KOPT-K1 (cell line): ENCODE data around the gene ATAD2B.

Experiments used
- H3K27ac ChIP-seq: fragments of 200-600 bp; sonication (generic); 2 replicates; pipeline ENCODE4 v1.5.1; 2016; ENCODE audit warnings: antibody characterized with exemption, mild to moderate bottlenecking, low read depth, low read length; ENCODE audit not compliant: poor library complexity, severe bottlenecking
- H3K36me3 ChIP-seq: fragments of 200-600 bp; sonication (generic); 2 replicates; pipeline ENCODE4 v1.5.1; 2017; ENCODE audit warnings: antibody characterized with exemption, mild to moderate bottlenecking, low read length, moderate library complexity; ENCODE audit not compliant: insufficient read depth
- H3K9me3 ChIP-seq: fragments of 200-600 bp; sonication (generic); 2 replicates; pipeline ENCODE4 v1.5.1; 2017; ENCODE audit warnings: antibody characterized with exemption, low read length, mild to moderate bottlenecking; ENCODE audit not compliant: insufficient read depth, poor library complexity, severe bottlenecking

The ATAD2B gene

GRCh38 chr2:23835988-23836387 is 90.9 kb downstream of the ATAD2B start:
- Histone ChIP-seq H3K9me3 (peaks cover 14% of the 10 kb centered on the region), H3K36me3 (peaks cover 28% of the 10 kb centered on the region), H3K27ac (no peak overlapping the region)

- H3K27ac ChIP-seq: no peak overlapping the region
- H3K9me3 ChIP-seq: peaks cover 14% of the 10 kb centered on the region
- peaks cover 24% of the 10 kb centered on the region for H3K36me3 ChIP-seq
Observed at GRCh38 chr2:23835423-23835822, 91.5 kb downstream of the ATAD2B start.

- H3K9me3 ChIP-seq: no peaks in the 10 kb centered on the region
- no peak overlapping the region for H3K27ac ChIP-seq
- H3K36me3 ChIP-seq: no peaks in the 10 kb centered on the region
Observed at GRCh38 chr2:23828986-23829385, 97.9 kb downstream of the ATAD2B start.

- Histone ChIP-seq H3K27ac (no peak overlapping the region), H3K9me3 (no peaks in the 10 kb centered on the region), H3K36me3 (no peaks in the 10 kb centered on the region; the same call in 1 of the 2 replicates)
Observed at GRCh38 chr2:23828256-23828980, 98.5 kb downstream of the ATAD2B start.

- no peak overlapping the region for H3K27ac ChIP-seq
- peaks cover 7% of the 10 kb centered on the region for H3K36me3 ChIP-seq
- H3K9me3 ChIP-seq: no peaks in the 10 kb centered on the region
Observed at GRCh38 chr2:23827287-23827686, 99.6 kb downstream of the ATAD2B start.

- Histone ChIP-seq H3K36me3 (peaks cover 12% of the 10 kb centered on the region), H3K9me3 (no peaks in the 10 kb centered on the region), H3K27ac (no peak overlapping the region)
Observed at GRCh38 chr2:23826771-23827170, 100.2 kb downstream of the ATAD2B start.

GRCh38 chr2:23826040-23826439 is 100.9 kb downstream of the ATAD2B start:
- Histone ChIP-seq H3K27ac (no peak overlapping the region), H3K9me3 (no peaks in the 10 kb centered on the region), H3K36me3 (peaks cover 13% of the 10 kb centered on the region)

- H3K27ac ChIP-seq: no peak overlapping the region
- H3K36me3 ChIP-seq: peaks cover 13% of the 10 kb centered on the region
Observed at GRCh38 chr2:23824777-23825212, 102.1 kb downstream of the ATAD2B start.

GRCh38 chr2:23823863-23824262 is 103.1 kb downstream of the ATAD2B start:
- H3K9me3 ChIP-seq: no peaks in the 10 kb centered on the region
- peaks cover 13% of the 10 kb centered on the region for H3K36me3 ChIP-seq
- no peak overlapping the region for H3K27ac ChIP-seq

More at GRCh38 chr2:23824777-23825212, 102.1 kb downstream of the ATAD2B start:
- no peaks in the 10 kb centered on the region for H3K9me3 ChIP-seq

- Histone ChIP-seq H3K9me3 (no peaks in the 10 kb centered on the region), H3K36me3 (peaks cover 20% of the 10 kb centered on the region), H3K27ac (no peak overlapping the region)
Observed at GRCh38 chr2:23814963-23815362, 112.0 kb downstream of the ATAD2B start.

GRCh38 chr2:23813438-23813837 is 113.5 kb downstream of the ATAD2B start:
- no peaks in the 10 kb centered on the region for H3K9me3 ChIP-seq
- no peak overlapping the region for H3K27ac ChIP-seq
- H3K36me3 ChIP-seq: peaks cover 35% of the 10 kb centered on the region

- peaks cover 23% of the 10 kb centered on the region for H3K36me3 ChIP-seq
- no peaks in the 10 kb centered on the region for H3K9me3 ChIP-seq
- no peak overlapping the region for H3K27ac ChIP-seq
Observed at GRCh38 chr2:23809150-23809549, 117.8 kb downstream of the ATAD2B start.

GRCh38 chr2:23806665-23807249 is 120.2 kb downstream of the ATAD2B start:
- H3K27ac ChIP-seq: no peak overlapping the region
- H3K36me3 ChIP-seq: peaks cover 23% of the 10 kb centered on the region

GRCh38 chr2:23806201-23806600 is 120.7 kb downstream of the ATAD2B start:
- peaks cover 21% of the 10 kb centered on the region for H3K36me3 ChIP-seq
- no peaks in the 10 kb centered on the region for H3K9me3 ChIP-seq
- H3K27ac ChIP-seq: no peak overlapping the region

More at GRCh38 chr2:23806665-23807249, 120.2 kb downstream of the ATAD2B start:
- H3K9me3 ChIP-seq: no peaks in the 10 kb centered on the region

GRCh38 chr2:23803965-23804542 is 122.9 kb downstream of the ATAD2B start:
- Histone ChIP-seq H3K36me3 (peaks cover 6% of the 10 kb centered on the region), H3K27ac (no peak overlapping the region), H3K9me3 (no peaks in the 10 kb centered on the region)
